COLO668 (cell line): ENCODE results near the gene IGFLR1.
A peak's percentile ranks its signal among the peaks of the same experiment; 100 is the strongest.

ENCODE experiments used
- DNase-seq: peaks from one replicate; lab custom pipeline; 2025; ENCODE audit not compliant: unreplicated experiment; lab: John Stamatoyannopoulos, UW

IGFLR1 gene

DNA sequence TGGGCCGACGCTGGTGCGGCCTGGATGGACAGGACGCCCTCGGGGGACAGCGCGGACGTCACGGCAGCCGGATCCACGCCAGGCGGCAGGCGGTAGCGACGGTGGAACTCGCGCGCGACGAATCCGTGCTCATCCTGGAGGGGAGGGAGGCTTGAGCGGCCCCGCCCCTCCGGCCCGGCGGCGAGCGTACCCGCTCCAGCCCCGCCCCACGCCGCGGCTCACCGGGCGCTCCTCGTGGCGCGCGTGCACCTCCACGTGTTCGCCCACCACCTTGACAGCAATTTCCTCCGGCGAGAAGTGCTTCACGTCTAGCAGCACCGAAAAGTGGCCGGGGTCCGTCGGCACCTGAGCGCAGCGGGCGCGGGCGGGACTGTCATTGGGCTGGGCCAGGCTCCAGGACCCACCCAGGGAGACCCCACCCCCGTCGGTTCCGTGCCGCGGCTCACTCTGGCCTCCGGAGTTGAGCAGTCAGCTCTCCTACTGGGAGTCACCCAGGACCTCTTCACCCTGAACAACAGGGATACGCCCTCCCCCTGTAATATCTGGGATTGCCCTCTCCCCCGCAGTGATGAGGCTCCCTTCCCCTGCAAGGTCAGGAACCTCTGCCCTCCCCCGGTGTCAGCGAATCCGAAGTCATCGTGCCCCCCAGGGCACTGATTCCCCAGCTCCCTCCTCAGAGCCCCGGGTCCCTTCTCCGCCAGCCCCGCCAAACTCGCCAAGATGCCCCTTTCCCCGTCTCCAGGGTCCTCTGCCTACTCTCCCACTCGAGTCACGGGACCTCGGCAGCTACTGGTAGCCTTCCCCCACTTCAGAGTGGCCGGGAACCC, 13.5 kb upstream of the IGFLR1 start:
- DNase-seq = no peak

DNA sequence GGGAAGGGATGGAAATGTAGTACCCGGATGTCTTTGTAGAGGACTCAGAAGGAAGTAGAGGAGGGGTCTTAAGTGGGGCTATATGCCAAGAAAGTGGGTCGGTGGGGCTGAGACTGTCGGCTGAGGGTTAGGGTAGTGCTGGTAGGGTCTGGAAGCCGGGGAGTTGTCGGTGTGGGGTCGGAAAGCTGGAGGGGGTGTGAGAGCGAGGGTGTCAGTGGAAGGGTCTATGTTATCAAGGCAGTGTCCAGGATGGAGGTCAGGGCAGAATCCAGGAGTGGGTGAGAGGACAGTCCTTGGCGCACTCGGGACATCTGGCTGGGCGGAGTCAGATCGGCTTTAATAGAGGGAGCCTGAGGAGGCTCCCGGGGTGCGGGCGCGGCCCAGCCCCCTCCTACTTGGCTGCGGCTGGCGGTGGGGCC, 12.9 kb upstream of the IGFLR1 start:
- DNase-seq = no peak

DNA sequence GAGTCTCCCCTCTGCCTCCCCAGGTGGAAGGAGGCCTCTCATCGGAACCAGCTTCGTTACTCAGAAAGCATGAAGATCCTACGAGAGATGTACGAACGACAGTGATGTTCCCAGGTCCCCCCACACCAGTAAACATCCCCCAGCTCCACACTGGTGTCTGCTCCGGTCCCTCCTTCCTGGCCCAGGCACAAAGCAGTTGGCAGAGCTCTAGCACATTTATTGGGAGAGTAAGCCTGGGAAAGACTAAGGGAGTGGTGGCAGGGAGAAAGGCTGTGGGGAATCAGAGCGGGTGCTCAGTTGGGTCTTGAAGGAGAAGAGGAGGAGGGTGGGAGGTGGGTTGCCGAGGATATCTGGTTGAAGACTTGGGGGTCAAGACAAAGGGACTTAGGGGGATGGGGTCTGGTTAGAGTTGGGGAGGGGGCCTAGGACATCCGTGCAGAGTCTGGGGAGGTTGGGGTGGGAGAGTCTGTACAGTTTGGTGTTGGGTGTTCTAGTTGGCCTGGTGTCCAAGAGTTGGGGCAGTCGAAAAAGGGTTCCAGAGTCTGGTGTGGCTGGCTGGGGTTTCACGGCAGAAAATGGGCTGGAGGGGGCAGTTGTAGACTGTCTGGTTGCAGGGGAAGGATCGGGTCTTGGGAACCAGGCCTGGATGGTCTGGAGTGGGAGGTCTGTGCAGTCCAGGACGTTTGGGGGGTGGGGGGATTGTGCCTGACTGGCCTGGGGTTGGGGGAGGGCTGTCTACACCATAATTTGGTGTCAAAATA, 12.3 kb upstream of the IGFLR1 start:
- DNase-seq = no peak

DNA sequence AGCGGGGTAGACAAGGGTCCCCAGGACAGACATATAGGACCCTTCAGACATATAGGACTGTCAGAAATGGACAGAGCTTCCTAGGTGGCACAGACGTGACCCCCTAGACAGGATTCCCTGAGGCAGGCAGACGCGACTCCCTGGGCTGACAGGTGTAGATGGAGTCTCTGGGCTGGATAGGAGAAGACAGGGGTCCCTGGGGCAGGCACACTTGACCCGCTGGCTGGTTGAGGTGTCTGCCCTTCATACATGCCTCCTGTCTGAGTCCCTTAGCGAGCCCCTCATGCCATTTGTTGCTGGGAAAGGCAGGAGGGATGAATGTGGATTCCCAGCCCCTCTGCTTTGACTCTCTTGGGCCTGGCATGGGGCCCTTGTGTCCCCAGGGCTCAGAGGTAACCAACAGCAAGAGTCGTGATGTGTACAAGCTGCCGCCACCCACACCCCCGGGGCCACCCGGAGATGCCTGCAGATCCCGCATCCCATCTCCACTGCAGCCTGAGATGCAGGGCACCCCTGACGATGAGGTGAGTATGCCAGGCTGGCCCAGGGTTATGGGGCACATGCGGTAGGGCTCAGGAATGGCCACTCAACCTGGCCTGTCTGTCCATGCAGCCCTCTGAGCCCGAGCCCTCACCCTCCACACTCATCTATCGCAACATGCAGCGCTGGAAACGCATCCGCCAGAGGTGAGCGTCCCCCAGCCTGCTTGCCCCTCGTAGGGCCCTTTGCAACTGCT, 11.6 kb upstream of the IGFLR1 start:
- DNase-seq = no peak

DNA sequence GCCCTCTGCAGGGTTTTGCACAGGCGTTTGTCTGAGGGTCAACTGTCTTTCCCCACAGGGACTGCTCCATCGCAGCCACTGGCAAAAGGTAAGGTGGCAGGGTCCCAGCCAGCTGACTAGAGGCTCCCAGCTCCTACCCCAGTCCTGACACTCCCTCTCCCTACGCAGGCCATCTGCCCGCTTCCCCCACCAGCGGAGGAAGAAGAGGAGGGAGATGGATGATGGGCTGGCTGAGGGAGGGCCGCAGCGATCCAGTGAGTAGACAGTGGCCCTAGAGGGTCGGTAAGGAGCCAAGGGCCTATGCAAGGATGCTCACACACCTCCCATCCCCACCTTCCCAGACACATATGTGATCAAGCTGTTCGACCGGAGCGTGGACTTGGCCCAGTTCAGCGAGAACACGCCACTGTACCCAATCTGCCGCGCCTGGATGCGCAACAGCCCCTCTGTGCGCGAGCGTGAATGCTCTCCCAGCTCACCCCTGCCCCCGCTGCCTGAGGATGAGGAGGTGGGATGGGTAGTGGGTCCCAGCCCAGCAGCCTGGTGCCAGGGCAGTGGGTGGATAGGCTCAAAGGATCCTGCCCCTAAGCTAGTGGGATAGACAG, 10.6 kb upstream of the IGFLR1 start:
- no peak for DNase-seq

DNA sequence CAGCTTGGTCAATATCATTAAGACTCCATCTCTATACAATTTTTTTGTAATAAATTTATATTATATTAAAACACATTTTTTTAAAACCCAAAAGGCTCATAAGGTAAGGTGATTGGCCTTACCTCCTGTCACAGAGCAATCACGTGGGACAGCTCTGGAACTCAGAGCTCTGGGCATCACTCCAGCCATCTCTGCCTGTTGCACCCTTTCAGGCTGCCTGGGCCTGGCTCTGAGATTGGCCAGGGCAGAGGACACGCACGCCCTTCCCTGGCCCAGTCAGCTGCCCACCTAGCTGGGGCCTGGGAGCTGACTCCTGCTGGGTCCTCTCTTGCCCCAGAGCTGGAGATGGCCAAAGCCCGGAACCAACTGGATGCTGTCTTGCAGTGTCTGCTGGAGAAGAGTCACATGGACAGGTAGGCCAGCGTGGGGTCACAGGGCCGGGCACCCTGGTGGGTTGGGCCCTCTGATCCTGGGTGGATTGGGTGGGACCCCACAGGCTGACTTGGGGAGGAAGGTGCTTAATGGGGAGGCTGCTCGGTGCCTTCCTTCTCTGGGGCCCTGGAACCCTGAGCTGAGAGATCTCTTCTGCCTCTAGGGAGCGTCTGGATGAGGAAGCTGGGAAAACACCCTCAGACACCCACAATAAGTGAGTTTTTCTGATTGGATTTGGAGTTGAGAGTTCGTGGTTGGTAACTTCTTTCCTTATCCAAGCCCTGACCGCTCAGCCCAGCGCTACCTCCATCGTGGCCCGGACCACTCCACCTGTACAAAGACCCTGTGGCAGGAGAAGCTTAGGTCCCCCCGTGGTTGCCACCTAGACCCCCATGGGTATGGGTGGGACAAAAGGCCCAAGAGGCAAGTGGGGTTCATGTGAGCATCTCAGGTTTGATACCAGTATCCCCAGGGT, 9.8 kb upstream of the IGFLR1 start:
- DNase-seq = no peak

DNA sequence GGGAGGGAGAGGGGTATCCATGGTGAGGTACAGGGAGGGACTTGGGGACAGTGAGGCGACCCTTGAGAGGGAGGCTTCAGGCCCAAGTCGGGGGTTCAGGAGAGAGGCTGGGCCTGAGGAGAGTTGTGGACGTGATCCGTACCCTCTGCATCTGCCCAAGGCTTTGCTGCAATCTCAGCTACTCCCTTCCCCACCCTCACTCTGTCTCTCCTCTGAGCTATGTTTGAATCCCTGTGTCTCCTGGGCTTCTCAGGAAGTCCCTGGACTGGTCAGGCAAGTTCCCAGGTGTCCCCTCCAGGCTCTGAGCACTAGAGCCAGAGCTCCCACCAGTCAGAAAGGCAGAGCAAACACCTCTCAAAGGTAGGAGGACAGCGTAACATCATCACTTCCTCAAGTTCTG, 7.9 kb upstream of the IGFLR1 start:
- DNase-seq = no peak

DNA sequence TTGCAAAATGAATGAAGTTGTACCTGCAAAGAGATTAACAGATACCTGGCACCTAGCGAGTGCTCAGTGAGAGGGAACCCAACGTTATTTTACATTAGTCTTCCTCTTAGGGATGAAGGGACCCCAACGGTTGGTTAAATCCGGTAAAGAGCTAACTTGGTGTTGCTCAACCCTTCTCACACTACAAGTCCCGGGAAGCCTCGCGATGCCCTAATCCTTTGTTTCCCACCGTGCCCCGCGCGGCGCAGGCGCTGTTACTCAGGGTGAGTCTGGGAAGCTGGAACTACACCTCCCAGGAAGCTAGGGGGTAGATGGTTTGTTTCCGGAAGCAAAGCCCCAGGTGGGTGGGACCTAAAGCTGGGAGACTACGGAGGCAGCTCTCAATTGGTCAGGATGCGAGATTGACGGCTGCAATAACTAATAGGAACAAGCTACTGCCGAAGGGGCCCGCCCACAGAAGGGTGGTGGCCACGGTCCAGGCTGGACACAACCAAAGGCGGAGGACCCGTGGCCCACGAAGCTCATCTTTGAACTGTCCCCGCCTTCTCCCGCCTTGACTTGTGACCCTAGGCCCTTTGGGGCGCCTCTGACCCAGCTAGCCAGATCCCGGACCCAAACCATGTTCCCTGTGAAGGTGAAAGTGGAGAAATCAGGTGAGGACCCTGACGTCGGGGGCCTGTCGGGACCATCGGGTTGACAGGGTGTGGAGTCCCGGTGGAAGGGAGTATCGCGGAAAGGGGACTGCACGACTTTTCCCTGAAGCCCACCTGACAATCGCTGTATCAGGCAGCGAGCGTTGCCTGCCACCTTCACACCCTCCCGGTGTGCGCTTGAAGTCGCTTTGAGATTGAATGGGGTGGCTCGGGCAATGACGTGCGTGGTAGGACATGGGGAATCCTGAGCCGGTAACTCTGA, 6.1 kb upstream of the IGFLR1 start, which contains the start of gene LIN37:
Gene LIN37, plus strand, starts transcription at position 471 of the 915 bp plus-strand sequence. Its CDS starts 149 bp downstream, at position 620.
- DNase-seq = peak; percentile 98

DNA sequence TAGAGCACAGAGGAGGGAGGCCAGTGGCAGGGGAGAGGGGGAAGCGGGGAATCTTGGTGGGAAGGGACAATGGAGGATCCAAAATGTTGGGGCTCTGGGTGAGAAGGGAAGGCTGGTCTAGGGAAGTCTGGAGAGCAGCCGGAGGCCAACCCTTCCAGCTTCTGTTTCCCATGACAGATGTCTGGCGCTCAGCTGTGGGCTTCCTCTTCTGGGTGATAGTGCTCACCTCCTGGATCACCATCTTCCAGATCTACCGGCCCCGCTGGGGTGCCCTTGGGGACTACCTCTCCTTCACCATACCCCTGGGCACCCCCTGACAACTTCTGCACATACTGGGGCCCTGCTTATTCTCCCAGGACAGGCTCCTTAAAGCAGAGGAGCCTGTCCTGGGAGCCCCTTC, 4.3 kb upstream of the IGFLR1 start:
- no peak for DNase-seq

DNA sequence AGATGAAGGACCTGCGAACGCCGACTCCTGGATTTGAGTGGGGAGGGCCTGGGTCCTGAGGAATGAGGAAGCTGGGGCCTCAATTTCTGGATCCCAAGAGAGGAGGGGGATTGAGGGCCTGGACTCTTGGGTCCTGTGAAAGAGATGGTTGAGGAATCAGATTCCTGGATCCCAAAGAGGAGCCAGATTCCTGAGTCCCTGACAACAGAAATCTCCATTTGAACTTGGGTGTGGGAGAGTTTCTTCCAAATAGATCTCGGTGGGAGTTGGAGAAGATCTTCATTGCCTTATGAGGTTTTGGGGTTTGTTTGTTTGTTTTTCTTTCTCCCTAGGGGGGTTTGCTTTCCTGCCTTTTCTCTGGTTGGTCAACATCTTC, 3.8 kb upstream of the IGFLR1 start:
- DNase-seq = no peak

DNA sequence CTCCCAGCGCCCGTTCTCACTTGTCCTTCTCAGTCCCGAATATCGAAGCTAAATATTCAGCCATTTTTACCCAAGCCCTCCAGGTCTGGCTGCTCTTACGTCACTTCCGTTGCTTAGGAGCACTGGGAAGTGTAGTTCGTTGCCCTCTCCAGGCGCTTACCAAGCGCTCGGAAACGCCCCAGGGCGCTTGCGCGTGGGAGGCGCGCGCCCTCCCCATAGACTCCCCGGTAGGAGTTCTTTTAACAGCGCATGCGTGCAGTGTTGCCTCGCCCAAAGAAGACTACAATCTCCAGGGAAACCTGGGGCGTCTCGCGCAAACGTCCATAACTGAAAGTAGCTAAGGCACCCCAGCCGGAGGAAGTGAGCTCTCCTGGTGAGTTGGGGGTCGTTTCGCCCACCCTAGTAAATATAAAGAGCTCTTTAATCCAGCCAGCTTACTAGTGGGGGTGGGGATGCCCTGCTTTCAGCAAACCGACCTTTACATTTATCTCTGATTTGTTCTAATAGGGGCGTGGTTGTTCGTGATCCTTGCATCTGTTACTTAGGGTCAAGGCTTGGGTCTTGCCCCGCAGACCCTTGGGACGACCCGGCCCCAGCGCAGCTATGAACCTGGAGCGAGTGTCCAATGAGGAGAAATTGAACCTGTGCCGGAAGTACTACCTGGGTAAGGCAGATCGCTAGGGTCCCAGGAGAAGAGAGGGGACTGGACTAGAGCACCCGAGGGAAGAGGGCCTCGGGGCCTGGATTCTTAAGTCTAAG, 3.3 kb upstream of the IGFLR1 start, which contains the start of the genes PSENEN and U2AF1L4:
Gene PSENEN, plus strand, starts transcription at position 324 of the 759 bp plus-strand sequence. Its CDS starts 280 bp downstream, at position 604.
Gene U2AF1L4, minus strand, starts transcription at position 91 of the 759 bp plus-strand sequence. Its CDS starts 27 bp downstream, at position 64.
- DNase-seq = peak; percentile 98

DNA sequence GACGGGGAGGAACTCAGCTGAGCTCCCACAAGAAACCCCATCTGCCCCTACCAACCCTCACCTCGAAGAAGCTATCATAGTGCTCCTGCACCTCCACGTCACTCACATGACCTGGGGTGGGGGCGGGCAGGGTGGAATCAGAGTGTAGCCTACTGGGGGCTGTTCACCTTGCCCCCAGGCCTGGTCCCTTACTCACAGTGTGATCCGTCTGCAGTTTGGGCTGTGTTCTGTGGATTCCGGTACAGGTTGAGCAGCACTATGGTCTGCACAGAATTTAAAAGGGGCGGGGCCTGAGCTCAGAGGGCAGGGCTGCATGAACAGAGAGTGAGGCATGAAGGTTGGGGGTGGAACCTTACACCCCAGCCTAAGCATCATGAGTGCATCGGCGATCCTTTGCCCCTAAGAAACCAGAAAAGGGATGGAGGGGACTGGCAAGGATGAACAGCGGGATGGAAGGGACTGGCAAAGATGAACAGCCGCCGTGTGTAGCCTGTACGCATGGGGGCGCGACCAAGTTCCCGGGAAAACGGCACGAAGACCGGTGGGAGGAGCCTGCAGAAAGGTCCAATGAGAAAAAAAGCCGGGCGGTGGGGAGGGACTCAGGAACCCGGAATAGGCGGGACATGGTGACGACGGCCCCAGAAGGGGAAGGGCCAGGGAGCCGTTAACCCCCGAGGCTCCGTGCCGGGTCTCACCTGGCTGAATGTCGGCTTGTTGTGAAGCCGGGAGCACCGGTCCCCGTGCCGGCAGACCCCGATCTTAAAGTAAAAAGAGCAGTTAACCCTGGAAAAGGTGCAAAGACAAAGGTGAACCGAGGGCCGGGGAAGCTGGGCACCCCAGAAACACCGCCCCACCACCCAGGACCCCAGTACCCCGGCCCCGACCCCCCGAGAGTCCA, 2.4 kb upstream of the IGFLR1 start:
- DNase-seq = peak; percentile 93

DNA sequence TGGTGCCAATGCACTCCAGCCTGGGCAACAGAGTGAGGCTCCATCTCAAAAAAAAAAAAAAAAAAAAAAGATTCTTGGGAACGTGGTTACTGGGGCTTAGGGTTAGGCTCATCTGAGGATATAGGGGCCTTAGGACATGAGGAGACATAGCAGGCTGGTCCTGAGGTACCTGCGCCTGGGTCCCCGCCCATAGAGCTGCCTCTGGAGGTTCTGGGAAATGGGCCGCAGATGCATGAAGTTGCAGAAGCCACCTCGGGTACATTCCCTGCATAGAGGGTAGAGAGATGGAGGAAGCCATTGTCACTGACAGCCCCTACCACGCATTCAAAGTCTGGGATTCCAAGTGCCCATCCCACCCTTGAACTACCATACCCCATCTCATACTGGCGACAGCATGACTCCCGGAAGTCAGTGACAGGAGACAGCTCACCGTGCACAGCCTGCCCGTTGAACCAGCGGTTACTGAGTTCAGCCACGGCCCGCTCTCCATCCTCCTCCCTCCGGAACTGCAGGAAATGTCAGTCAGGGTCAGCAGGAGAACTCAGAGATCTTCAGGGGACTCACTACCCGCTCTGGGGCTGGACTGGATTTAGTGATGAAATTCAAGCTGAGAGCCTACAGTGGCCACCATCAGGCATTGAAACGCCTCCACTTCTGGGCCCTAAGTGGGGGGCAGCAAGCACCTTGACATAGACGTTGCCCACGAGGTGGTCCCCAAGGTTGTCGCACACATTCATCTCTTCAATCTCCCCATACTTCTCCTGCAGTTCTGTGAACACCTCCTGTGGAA, 1.6 kb upstream of the IGFLR1 start:
- DNase-seq = no peak

DNA sequence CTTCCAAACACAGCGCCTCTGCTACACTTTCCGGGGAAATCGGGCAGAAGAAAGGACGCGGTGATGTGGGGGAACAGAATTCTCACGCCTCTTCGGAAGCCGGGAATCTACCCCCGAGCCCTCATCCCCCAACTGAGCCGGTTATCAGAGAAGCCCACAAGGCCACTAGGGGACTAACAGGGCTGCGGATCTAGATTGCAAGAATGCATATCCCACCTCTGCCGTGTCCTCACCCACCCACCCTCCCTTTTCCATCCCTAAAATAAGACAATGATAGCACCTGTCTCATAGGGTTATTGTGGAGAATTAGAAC, 1.1 kb downstream of the IGFLR1 start:
- no peak for DNase-seq

DNA sequence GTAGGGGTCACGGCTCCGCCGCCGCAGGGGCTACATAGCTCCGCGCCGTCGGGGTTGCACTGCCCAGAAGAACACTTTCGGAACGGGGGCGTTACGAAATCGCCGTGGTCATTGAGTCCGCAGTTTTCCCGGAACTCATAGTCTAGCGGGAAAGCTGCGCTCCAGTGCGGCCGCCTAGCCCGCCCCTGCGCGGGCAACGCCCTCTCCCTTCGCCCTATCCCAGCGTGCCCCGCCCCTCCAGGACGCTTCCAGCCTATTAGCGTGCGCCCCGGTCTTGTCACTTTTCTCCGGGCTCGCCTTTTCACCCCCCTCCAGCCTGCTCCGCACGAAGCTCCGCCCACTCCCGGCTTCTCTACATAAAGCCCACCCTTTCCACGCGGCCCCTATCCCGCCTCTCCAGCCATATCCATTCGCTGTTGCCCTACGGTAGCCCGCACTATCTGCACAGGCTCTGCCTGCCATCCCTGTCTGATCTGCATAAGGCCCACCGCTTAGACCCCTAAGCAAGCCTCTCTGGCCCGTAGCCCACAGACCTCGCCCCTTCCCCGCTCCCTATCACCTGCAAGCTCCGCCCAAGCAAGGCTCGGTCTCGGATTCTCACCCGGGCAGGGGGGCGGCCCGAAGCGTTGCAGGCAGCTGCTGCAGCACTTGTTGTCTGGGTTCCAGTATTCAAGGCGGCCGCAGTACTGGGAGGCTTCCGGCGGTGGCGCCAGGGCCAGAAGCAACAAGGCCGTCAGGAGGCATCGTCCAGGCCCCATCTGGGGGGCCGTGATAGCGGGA, 1.6 kb downstream of the IGFLR1 start:
- peak; percentile 98 for DNase-seq

DNA sequence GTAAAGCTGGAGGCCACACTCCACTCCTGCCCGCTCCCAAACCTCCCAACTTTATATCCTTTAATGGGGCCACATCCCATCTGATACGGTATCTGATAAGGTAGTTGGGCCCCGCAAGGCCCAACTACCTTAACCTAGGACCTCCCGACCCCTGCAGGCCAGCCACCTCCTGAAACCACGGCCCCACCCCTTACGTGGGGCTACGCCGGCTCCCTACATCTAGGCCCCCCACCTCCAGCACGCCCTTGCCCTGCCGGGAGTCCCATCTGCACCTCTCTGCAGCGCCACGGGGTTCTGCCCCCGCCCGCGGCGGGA, 2.2 kb downstream of the IGFLR1 start:
- DNase-seq = no peak
